HepG2 (cell line): ENCODE results near the gene NEDD8. TPM values are rescaled to one million over a fixed set of nuclear protein-coding genes. Genes with fewer than 3 reads are reported as not detected.

Experiments used
- DZIP1 ChIP-seq: sonication (generic); formaldehyde crosslinking; IDR thresholded peaks from 2 replicates; pipeline ENCODE4 v1.5.0; 2020; ENCODE audit warnings: mild to moderate bottlenecking, missing genetic modification reagents
- MXI1 ChIP-seq: IDR thresholded peaks from 3 replicates; pipeline ENCODE4 v1.6.1; 2012; ENCODE audit warnings: low read depth, low read length, inconsistent platforms, borderline replicate concordance
- NFIB ChIP-seq: sonication (generic); formaldehyde crosslinking; IDR thresholded peaks from 2 replicates; pipeline ENCODE4 v1.9.0; 2021; ENCODE audit warnings: missing genetic modification reagents, mild to moderate bottlenecking, borderline replicate concordance
- ZBTB43 ChIP-seq: sonication (generic); formaldehyde crosslinking; conservative IDR thresholded peaks from 2 replicates; pipeline ENCODE4 v1.4.0; 2020; ENCODE audit warnings: missing genetic modification reagents
- ZFP36 ChIP-seq: fragments of 150-350 bp; IDR thresholded peaks from 2 replicates; pipeline ENCODE4 v1.6.1; 2018; ENCODE audit warnings: borderline replicate concordance, low read length, low read depth; ENCODE audit not compliant: partially characterized antibody
- ZNF276 ChIP-seq: sonication (generic); formaldehyde crosslinking; IDR thresholded peaks from 2 replicates; pipeline ENCODE4 v1.4.0; 2020; ENCODE audit warnings: mild to moderate bottlenecking, low read depth, missing genetic modification reagents
- ZNF318 ChIP-seq: sonication (generic); formaldehyde crosslinking; IDR thresholded peaks from 2 replicates; pipeline ENCODE4 v1.4.0; 2020; ENCODE audit warnings: mild to moderate bottlenecking, missing genetic modification reagents
- ZNF614 ChIP-seq: IDR thresholded peaks from 2 replicates; pipeline ENCODE4 v1.6.1; 2018; ENCODE audit warnings: missing biosample characterization, missing genetic modification reagents, inconsistent platforms, borderline replicate concordance
- ZZZ3 ChIP-seq: sonication (generic); formaldehyde crosslinking; IDR thresholded peaks from 2 replicates; pipeline ENCODE4 v1.4.0; 2020; ENCODE audit warnings: missing genetic modification reagents, mild to moderate bottlenecking, borderline replicate concordance
- polyA plus RNA-seq, 8 experiments: library from polyadenylated mRNA; depleted of rRNA in 3 of 8; stranded (reverse) in 7 of 8; unstranded in 1 of 8; fragments of >200 nt; fragmentation: Illumina TruSeq in 4 of 8; extraction: Trizol in 4 of 8; gene quantifications; 2 replicates each; pipeline versions ENCODE4 v1.2.1 to v1.2.3, GENCODE V29; 2011 to 2016; ENCODE audit warnings: low read depth in 4 of 8, missing spikeins in 1 of 8, mixed read lengths in 1 of 8; ENCODE audit not compliant: insufficient read depth in 1 of 8
- total RNA-seq, 5 experiments: library from RNA; depleted of rRNA; stranded (reverse); fragments of >200 nt; fragmentation: Illumina TruSeq; extraction: Trizol; gene quantifications; 2 replicates each; pipeline ENCODE4 v1.2.3, GENCODE V29; 2016; ENCODE audit warnings: low read depth in 1 of 5

Gene NEDD8
- total and polyA plus RNA-seq, 2 of the 13 experiments (the other 11 are each of a cell fraction or from before 2014, with no cell fraction given), result 535 to 713 TPM

- no peak for TF ChIP-seq ZNF318 (CRISPR knock-in tag)
- 0 out of 2 replicates have a peak, but pooled peaks have one; percentile 47 for TF ChIP-seq NFIB (CRISPR knock-in tag)
- TF ChIP-seq ZBTB43 (CRISPR knock-in tag), result no peak
- TF ChIP-seq MXI1, result no peak
- TF ChIP-seq DZIP1 (CRISPR knock-in tag), result no peak
- no peak for TF ChIP-seq ZZZ3
- TF ChIP-seq ZFP36, result no peak
- 0 out of 2 replicates have a peak, but pooled peaks have one; percentile 35 for TF ChIP-seq ZNF276 (CRISPR knock-in tag)
- TF ChIP-seq ZNF614, result no peak
- TF ChIP-seq, all 625 proteins: peak for 12
These were observed 4.7 kb upstream of the NEDD8 start (continued) for GRCh38 chr14:24236689-24237462.
